Head of caudate nucleus (tissue), 42 donors: ENCODE measurements around the gene SPTLC3.

Source experiments
- DNase-seq, 42 donors: peaks; one replicate each; pipeline versions ENCODE4 v3.0.0 to v3.0.0-alpha.2; 2020 to 2021; ENCODE audit warnings: mixed read lengths in 7 of 42
- intact Hi-C: fragments of 100-400 bp; cut with DNase I; formaldehyde crosslinking; loops from one replicate; pipeline ENCODE4 v1.15.0; 2022

Gene SPTLC3

DNA sequence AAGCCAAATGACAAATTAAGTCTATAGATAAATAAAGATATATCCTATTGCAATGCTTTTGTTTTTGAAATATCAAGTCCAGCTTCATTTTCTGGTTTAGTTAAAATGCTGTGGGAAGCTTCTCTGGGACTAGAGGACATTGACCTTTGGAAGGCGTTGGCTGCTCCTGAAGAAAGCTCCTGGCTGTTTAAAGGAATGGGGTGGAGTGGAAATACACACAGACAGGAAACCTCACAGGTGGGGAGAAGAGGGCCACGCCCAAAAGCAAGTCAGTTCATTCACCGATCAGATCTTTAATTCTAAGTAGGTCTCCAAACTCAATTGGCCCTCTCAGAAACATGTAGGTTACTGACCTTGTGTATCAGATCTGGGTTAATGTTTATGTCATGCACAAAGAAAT, 59.6 kb downstream of the SPTLC3 start:
- DNase-seq = no peak
- intact Hi-C loops = no loop called here

DNA sequence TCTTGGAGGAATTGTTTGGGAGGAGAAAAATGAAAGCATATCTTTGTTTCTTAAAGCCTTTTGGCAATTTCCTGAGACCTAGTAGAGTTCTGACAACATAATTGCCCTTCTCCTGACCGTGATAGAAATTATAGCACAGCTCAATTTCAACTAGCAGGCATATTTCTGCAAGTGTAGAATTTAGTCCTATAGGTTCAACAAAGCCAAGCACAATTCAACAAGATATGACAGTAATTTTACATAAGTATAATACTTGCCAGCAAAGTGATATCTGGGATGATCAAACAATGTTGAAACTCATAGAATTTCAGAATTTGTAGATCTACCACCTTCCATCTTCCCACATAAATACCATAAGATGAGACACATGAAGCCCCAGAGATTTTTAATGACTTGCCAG, 73.1 kb downstream of the SPTLC3 start:
- intact Hi-C loops = no loop called here
- no peak for DNase-seq

- intact Hi-C loops = no loop called here
- DNase-seq = no peak
Observed at GRCh38 chr20:13082378-13082777, 73.6 kb downstream of the SPTLC3 start.

- intact Hi-C loops = no loop called here
- no peak for DNase-seq
Observed at GRCh38 chr20:13085275-13085674, 76.5 kb downstream of the SPTLC3 start.

DNA sequence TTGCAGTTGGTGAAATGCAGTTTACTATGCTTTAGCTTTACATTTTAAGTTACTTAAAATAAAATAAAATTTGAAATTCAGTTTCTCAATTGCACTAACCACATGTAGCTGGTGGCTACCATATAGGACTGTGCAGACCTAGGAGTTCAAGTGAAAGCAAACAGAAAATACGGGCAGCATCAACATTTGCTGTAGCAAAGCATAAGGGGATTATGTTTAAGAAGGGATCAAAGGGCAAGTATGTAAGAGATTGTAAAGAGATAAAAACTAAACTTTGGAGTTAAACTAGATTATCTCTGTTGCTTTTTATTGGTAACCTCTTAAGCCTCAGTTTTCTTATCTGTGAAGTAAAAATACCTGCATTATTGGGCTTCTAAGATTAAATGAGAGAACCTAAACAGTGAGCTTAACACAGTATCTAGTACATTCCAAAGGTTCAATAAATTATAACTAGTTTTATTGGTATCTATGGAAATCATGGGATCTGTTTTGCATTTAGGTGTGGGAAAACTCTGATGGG, 81.2 kb downstream of the SPTLC3 start:
- no peak for DNase-seq
- intact Hi-C loops = no loop called here

GRCh38 chr20:13092111-13092510, 83.3 kb downstream of the SPTLC3 start:
- no peak for DNase-seq
- intact Hi-C loops = no loop called here

GRCh38 chr20:13094976-13095375, 86.2 kb downstream of the SPTLC3 start:
- intact Hi-C loops = no loop called here
- no peak for DNase-seq

DNA sequence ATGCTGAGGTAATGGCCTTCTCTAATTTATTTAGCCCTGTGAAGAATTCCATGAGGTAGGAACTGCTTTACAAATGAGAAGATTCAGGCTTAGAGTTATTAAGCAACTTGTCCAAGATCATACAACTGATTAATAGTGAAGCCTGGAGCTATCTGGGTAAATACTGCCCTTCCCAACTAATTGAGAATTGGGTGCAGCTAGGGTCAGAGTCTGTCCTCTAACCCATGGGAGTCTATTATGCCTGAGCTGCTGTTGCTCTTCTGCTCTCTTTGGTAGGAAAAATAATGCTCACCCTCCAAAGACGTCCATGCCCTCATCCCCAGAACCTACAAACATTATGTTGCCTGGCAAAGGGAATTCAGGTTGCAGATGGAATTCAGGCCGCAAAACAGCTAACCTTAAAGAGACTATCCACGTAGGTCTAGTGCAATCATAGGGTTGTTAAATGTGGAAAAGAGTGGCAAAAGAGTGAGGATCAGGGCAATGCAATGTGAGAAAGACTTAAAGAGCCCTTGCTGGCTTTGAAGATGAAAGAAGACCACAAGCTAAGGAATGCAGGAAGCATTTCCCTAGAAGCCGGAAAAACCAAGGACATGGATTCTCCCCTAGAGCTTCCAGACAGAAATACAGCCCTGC, 90.1 kb downstream of the SPTLC3 start:
- intact Hi-C loops = no loop called here
- DNase-seq = no peak

GRCh38 chr20:13099676-13100075, 90.9 kb downstream of the SPTLC3 start:
- intact Hi-C loops = loop anchor here (10.0 kb wide), 1 partner anchor 125 kb away; no protein-coding TSS in a partner anchor
- no peak for DNase-seq

GRCh38 chr20:13101276-13101675, 92.5 kb downstream of the SPTLC3 start:
- DNase-seq = no peak
- intact Hi-C loops = loop anchor here (10.0 kb wide), 1 partner anchor 126 kb away; no protein-coding TSS in a partner anchor

GRCh38 chr20:13101706-13102105, 92.9 kb downstream of the SPTLC3 start:
- DNase-seq = no peak
- intact Hi-C loops = loop anchor here (10.0 kb wide), 1 partner anchor 127 kb away; no protein-coding TSS in a partner anchor

GRCh38 chr20:13102237-13102636, 93.5 kb downstream of the SPTLC3 start:
- no peak for DNase-seq
- intact Hi-C loops = loop anchor here (10.0 kb wide), 1 partner anchor 127 kb away; no protein-coding TSS in a partner anchor

- intact Hi-C loops = loop anchor here (10.0 kb wide), 1 partner anchor 128 kb away; no protein-coding TSS in a partner anchor
- DNase-seq = no peak
Observed at GRCh38 chr20:13102694-13103093, 93.9 kb downstream of the SPTLC3 start.

DNA sequence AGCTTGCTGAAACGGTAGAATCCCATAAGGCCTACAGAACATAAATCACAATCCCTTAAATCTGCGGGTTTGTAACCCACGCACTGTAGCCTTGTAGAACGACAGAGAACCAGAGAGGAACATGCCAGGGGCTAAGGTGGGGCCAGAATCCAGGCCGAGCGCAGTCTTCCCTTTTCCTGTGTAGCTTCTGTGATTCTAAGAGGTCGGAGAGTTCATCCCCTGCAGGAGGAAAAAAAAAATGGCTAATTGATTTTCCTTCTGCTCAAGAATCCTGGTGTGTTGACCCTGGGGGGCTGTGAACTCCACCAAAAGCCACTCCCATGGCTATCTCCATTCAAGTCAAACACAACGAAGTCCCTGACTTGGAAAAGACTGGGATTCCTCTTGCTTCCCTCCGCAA, 96.3 kb downstream of the SPTLC3 start:
- intact Hi-C loops = loop anchor here (10.0 kb wide), 1 partner anchor 130 kb away; no protein-coding TSS in a partner anchor
- DNase-seq = no peak

DNA sequence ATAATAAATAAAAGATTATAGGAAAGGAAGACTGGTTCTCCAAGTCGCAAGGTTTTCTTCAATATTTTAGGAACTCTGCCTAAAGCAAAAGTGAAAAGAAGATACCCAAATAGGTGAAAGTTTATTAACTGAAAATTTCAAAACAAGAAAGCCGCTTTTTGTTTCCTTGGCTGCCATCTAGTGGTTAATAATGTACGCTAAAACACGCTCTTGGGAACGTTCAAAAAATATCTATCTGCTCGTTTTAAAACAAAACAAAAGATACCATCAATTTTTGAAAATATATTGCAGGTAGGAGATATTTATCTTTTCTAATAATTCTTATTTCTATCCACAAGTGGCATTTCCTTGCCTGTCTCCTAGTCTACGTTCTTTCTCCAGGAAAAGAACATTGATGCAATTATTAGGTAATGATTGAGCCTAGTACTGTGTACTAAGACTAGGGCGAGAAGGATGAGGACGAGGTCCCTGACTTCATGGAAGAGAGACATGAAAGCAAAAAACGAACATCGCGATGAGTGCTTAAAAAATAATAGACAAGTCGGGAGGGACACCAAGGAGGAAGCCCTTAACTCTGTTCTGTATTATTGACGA, 97.2 kb downstream of the SPTLC3 start:
- intact Hi-C loops = loop anchor here (10.0 kb wide), 1 partner anchor 131 kb away; no protein-coding TSS in a partner anchor
- DNase-seq = peak in 2 of 42 donors; percentile 7 to 39

DNA sequence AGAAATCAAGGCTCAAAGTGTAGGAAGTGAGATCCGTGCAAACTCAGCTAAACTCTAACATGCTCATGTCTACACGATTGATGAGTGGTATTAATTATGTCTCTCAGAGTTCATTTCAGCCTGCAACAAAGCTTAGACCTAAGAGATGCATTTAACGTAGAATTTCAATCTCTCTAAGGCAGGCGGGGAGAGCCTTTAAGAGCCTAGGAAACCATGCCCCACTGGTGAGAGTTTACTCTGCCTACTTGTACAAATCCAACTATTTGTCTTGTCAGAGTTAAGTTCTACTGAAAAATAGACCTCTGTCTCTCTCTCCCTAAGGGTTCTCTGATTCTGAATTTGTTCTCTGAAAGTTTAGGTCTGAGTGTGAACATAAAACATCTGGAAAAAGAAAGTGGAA, 100.9 kb downstream of the SPTLC3 start:
- peak in 1 of 42 donors; percentile 0 for DNase-seq
- intact Hi-C loops = loop anchor here (2.0 to 10.0 kb wide), 2 partner anchors 135 to 183 kb away; no protein-coding TSS in a partner anchor

DNA sequence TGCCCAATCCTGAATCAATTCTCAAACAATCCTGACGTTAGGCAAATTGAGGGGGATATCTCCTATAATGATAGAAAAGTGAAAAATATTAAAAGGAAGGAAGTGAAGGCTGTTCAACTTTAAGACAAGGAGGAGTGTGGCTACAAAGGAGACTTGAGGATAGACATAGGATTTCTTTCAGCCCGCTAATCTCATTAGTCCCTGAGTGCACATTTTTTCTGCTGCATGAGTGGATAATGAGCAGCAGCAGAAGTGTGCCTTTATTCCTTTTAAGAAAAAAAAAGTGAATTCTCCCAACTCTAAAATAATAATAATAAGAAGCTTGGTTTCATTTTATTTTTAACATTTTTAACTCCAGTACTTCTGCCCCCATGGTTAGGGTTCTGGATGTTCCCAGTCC, 102.0 kb downstream of the SPTLC3 start:
- intact Hi-C loops = no loop called here
- DNase-seq = no peak

GRCh38 chr20:13111249-13111911, 102.6 kb downstream of the SPTLC3 start:
- intact Hi-C loops = no loop called here

GRCh38 chr20:13113731-13114130, 105.0 kb downstream of the SPTLC3 start:
- DNase-seq = no peak

More at GRCh38 chr20:13111249-13111911, 102.6 kb downstream of the SPTLC3 start:
- peak in 1 of 42 donors; percentile 18 for DNase-seq

DNA sequence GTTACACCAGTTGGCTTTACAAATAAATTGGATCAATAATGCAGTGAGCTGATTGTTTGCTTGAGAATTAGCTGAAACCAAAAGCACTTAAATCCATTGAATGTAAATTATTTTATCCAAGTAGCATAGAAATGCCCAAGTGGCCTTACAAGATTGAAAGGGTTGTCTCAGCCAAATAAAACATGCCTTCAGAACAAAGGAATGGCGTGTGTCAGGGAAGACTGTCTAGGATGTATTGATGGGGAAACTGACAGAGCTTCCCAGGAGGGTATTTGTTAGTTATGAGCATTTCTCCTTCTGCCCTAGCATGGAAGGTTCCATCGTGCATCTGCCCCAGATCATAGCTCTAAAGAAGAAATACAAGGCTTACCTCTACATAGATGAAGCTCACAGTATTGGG, 108.4 kb downstream of the SPTLC3 start:
- no peak for DNase-seq
- intact Hi-C loops = no loop called here

More at GRCh38 chr20:13113731-13114130, 105.0 kb downstream of the SPTLC3 start:
- intact Hi-C loops = no loop called here
